Tibial nerve (tissue), 4 donors: ENCODE measurements around the gene CCDC50. TPM values are rescaled to one million over a fixed set of nuclear protein-coding genes. Genes with fewer than 3 reads are reported as not detected.

Source experiments
- DNase-seq, 2 donors: peaks; one replicate each; pipeline ENCODE4 v3.0.0-alpha.2; 2019; ENCODE audit warnings: low spot score in 2 of 2
- H3K27ac ChIP-seq, 4 donors: fragments of 200-600 bp; sonication (generic) in 3 of 4; one replicate each; pipeline ENCODE4 v1.5.1; 2017 to 2019; ENCODE audit warnings: mild to moderate bottlenecking in 1 of 4
- H3K27me3 ChIP-seq, 2 donors: fragments of 200-600 bp; sonication (generic) in 1 of 2; one replicate each; pipeline versions ENCODE4 v1.5.1 to v1.6.0; 2017 to 2019
- H3K36me3 ChIP-seq, 3 donors: fragments of 200-600 bp; sonication (generic); one replicate each; pipeline ENCODE4 v1.5.1; 2018 to 2019
- H3K4me1 ChIP-seq, 4 donors: fragments of 200-600 bp; sonication (generic) in 3 of 4; one replicate each; pipeline ENCODE4 v1.5.1; 2017 to 2019
- H3K4me3 ChIP-seq, 4 donors: fragments of 200-600 bp; sonication (generic) in 3 of 4; one replicate each; pipeline ENCODE4 v1.5.1; 2017 to 2019; ENCODE audit warnings: mild to moderate bottlenecking in 1 of 4, moderate library complexity in 1 of 4
- H3K9me3 ChIP-seq, 4 donors: fragments of 200-600 bp; sonication (generic) in 3 of 4; one replicate each; pipeline ENCODE4 v1.5.1; 2017 to 2019
- CTCF ChIP-seq, 5 experiments: fragments of 200-600 bp in 3 of 5; fragments of 450-650 bp in 2 of 5; sonication (generic) in 3 of 5; IDR thresholded peaks; one replicate each; pipeline ENCODE4 v1.5.1; 2016 to 2019; ENCODE audit warnings: antibody characterized with exemption in 5 of 5, mild to moderate bottlenecking in 3 of 5, moderate library complexity in 2 of 5
- EP300 ChIP-seq, 2 donors: sonication (generic); formaldehyde crosslinking; IDR thresholded peaks; one replicate each; pipeline ENCODE4 v1.6.1; 2017; ENCODE audit warnings: antibody characterized with exemption in 2 of 2, mild to moderate bottlenecking in 1 of 2
- POLR2A ChIP-seq, 2 donors: fragments of 450-650 bp; IDR thresholded peaks; one replicate each; pipeline ENCODE4 v1.6.1; 2017; ENCODE audit warnings: antibody characterized with exemption in 2 of 2, mild to moderate bottlenecking in 2 of 2, moderate library complexity in 2 of 2
- WGBS, 2 donors: methylation state at CpG; one replicate each; pipeline ENCODE4 v1.1.5; 2018; 5-methylcytosine and 5-hydroxymethylcytosine counted together
- total RNA-seq, 4 donors: library from RNA; depleted of rRNA; stranded (reverse); fragments of >200 nt; gene quantifications; one replicate each; pipeline ENCODE4 v1.1.0, GENCODE V29; 2016

Gene CCDC50
- total RNA-seq, 4 donors from 2014 or later: 83.5 to 99.6 (median 94.2) TPM

DNA sequence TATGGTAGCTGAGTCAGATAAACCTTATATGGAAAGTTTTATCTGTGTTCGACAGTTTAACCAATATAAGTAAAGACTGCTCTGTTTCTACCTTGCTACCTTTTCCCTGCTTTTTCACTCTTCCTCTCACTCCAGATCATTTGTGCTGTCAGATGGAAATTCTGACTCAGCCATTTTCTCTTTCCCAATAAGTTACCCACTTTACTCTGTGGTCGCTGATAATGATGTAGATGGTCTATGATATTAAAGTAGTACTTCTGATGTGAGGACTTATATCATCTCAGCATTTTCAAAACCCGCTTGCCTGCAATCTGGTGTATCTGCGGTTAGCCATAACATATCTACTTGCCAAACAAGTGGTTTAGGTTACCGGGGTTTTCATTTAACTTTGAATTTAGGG is 16.1 kb downstream of the CCDC50 start:
- 95% methylated on average over 5 of the region's 5 CpGs for WGBS, 2 donors
- Histone ChIP-seq H3K27me3 (no peaks in the 10 kb centered on the region), H3K9me3 (no peaks in the 10 kb centered on the region), H3K27ac (no peak overlapping the region), H3K4me1 (peaks cover 0 to 40% (median 8%) of the 10 kb centered on the region in 4 donors), H3K36me3 (no peaks in the 10 kb centered on the region), H3K4me3 (no peak overlapping the region)
- DNase-seq: no peak
- TF ChIP-seq CTCF (IDR thresholded peaks at IDR 0.05) (no peak), EP300 (IDR thresholded peaks at IDR 0.05) (no peak), POLR2A (IDR thresholded peaks at IDR 0.05) (no peak)

GRCh38 chr3:191347228-191347627 is 18.0 kb downstream of the CCDC50 start:
- Histone ChIP-seq H3K4me1 (peaks cover 0 to 49% (median 13%) of the 10 kb centered on the region in 4 donors), H3K27ac (no peak overlapping the region), H3K4me3 (no peak overlapping the region), H3K27me3 (no peaks in the 10 kb centered on the region), H3K9me3 (no peaks in the 10 kb centered on the region), H3K36me3 (no peaks in the 10 kb centered on the region)
- 84 to 90% methylated on average over 3 of the region's 3 CpGs for WGBS, 2 donors
- DNase-seq: no peak
- TF ChIP-seq CTCF (IDR thresholded peaks at IDR 0.05) (no peak), POLR2A (IDR thresholded peaks at IDR 0.05) (no peak), EP300 (IDR thresholded peaks at IDR 0.05) (no peak)

DNA sequence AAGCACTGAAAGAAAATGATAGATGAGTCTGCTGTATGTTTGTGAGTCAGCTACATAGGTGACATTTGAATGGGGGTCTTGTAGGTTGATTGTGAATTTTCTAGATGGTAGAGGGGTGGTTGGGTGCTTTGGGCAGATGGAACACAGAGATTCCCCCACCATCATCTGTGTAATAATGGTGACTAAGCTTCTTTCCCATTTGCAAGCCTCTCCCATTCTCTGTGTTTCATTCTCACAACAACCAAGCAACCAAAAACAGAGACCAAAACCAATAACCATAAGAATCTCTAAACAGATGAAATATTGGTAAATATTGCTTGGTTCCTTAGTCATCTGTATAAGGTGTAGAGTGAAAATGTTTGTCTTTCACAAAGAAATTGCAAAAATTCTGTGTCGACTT is 18.9 kb downstream of the CCDC50 start:
- Histone ChIP-seq H3K27me3 (no peaks in the 10 kb centered on the region), H3K4me1 (peaks cover 0 to 51% (median 16%) of the 10 kb centered on the region in 4 donors), H3K27ac (no peak overlapping the region), H3K36me3 (no peaks in the 10 kb centered on the region), H3K4me3 (no peak overlapping the region), H3K9me3 (no peaks in the 10 kb centered on the region)
- no peak for DNase-seq
- WGBS, 2 donors: 92 to 97% methylated on average over 1 of the region's 1 CpG
- TF ChIP-seq CTCF (IDR thresholded peaks at IDR 0.05) (no peak), EP300 (IDR thresholded peaks at IDR 0.05) (no peak), POLR2A (IDR thresholded peaks at IDR 0.05) (no peak)

DNA sequence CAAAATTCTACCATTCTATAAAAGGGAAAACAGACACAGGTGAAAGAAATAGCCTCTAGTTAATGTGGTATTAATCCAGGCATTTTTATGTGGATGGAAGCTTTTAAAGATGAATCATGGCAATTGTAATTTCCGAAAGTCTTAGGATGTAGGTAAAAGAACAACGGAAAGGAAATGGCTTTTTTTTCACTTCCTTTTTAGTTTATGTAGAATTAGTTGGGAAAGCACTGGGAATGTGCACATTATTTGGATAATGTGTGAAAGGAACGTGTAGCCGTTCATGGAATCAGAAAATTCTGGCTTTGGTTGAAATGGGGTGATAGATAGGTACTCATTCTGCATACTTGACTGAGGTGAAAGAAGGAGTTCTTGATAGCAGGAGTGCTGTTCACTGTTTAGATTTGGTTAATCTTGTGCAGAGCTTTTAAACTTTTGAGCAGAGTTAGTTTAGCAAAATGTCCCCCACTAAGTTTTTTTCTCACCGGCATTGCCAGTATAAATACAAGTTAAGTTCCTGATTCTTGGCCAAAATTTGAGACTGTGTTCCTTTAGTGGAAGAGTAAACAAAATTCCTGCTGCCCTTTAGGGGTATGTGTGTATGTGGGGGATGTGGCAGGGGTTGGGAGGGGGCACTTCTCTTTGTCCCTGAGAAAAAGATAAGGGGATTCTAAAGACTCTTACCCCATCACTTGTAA is 21.3 kb downstream of the CCDC50 start:
- H3K27ac ChIP-seq: peak overlapping the region in 2 of 4 donors; percentile 26 to 45
- H3K9me3 ChIP-seq: no peaks in the 10 kb centered on the region
- no peaks in the 10 kb centered on the region for H3K27me3 ChIP-seq
- peaks cover 0 to 59% (median 24%) of the 10 kb centered on the region in 4 donors for H3K4me1 ChIP-seq
- no peak overlapping the region for H3K4me3 ChIP-seq
- 39 to 40% methylated on average over 5 of the region's 5 CpGs for WGBS, 2 donors
- TF ChIP-seq CTCF (IDR thresholded peaks at IDR 0.05) (no peak), EP300 (IDR thresholded peaks at IDR 0.05) (peak in 1 of 2 donors; percentile 19), POLR2A (IDR thresholded peaks at IDR 0.05) (no peak)
- DNase-seq: no peak
- H3K36me3 ChIP-seq: no peaks in the 10 kb centered on the region

DNA sequence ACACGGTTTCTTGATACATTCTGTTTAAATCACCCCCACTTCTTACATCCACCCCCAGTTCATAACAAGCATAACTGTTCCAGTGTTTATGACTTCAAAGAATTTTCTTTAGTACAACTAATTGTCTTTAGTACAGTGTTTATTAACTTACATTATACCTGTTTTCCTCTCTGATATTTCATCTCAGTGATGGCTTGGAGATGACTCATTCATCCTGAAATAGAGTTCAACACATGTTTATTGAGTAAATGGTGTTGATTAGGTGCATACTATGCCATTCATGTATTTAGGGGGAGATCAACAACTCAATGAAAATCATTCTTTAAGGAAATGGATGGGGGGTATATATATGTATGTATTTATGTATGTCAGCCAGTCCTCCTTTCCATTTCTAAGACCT is 22.8 kb downstream of the CCDC50 start:
- TF ChIP-seq CTCF (IDR thresholded peaks at IDR 0.05): no peak
- peaks cover 0 to 68% (median 26%) of the 10 kb centered on the region in 4 donors for H3K4me1 ChIP-seq

More for the DNA sequence above, 22.8 kb downstream of the CCDC50 start:
- Histone ChIP-seq H3K4me3 (no peak overlapping the region), H3K27ac (no peak overlapping the region), H3K27me3 (no peaks in the 10 kb centered on the region), H3K9me3 (no peaks in the 10 kb centered on the region), H3K36me3 (no peaks in the 10 kb centered on the region)
- 71 to 77% methylated on average over 1 of the region's 1 CpG for WGBS, 2 donors
- no peak for DNase-seq
